HEK293 (cell line): ENCODE measurements around the gene CDH12.

ENCODE experiments used
- CTCF ChIA-PET: fragments of 350-600 bp; formaldehyde crosslinking; extraction: SDS; loops from one replicate; lab custom pipeline; 2021; ENCODE audit warnings: antibody characterized with exemption; lab: Yijun Ruan, JAX
- POLR2A ChIA-PET: fragments of 300-600 bp; formaldehyde crosslinking; extraction: SDS; loops from one replicate; lab custom pipeline; 2020; ENCODE audit warnings: antibody characterized with exemption, inconsistent platforms; lab: Yijun Ruan, JAX
- H3K27ac ChIP-seq: fragments of 200-500 bp; sonication (Bioruptor generic); 2 replicates; pipeline ENCODE4 v1.5.1; 2014; ENCODE audit warnings: low read depth, low read length, control low read depth, inconsistent platforms; ENCODE audit errors: extremely low read depth
- H3K36me3 ChIP-seq, 2 experiments: fragments of 200-500 bp in 1 of 2; sonication (Bioruptor generic) in 1 of 2; 1 replicate in 1 of 2; 2 replicates in 1 of 2; pipeline ENCODE4 v1.5.1; 2014 to 2017; ENCODE audit warnings: inconsistent platforms in 2 of 2, low read length in 2 of 2; ENCODE audit not compliant: control insufficient read depth in 2 of 2, insufficient read depth in 1 of 2
- H3K4me1 ChIP-seq: fragments of 200-500 bp; sonication (Bioruptor generic); 2 replicates; pipeline ENCODE4 v1.5.1; 2014; ENCODE audit warnings: mild to moderate bottlenecking, low read length, inconsistent platforms; ENCODE audit not compliant: control insufficient read depth, insufficient read depth
- H3K4me3 ChIP-seq: 2 replicates; pipeline ENCODE4 v1.5.1; 2011; ENCODE audit warnings: low read depth, mild to moderate bottlenecking, control low read depth, low read length, moderate library complexity
- H3K9me3 ChIP-seq: fragments of 200-500 bp; sonication (Bioruptor generic); 2 replicates; pipeline ENCODE4 v1.5.1; 2014; ENCODE audit warnings: low read depth, low read length, inconsistent platforms; ENCODE audit not compliant: control insufficient read depth, insufficient read depth
- BCL11A ChIP-seq: fragments of 450-650 bp; formaldehyde crosslinking; IDR thresholded peaks from 2 replicates; pipeline ENCODE4 v1.5.1; 2016; ENCODE audit warnings: low read depth, missing biosample characterization, missing genetic modification characterization
- BCL11B ChIP-seq: fragments of 450-650 bp; formaldehyde crosslinking; IDR thresholded peaks from 2 replicates; pipeline ENCODE4 v1.5.1; 2016; ENCODE audit warnings: low read depth, missing biosample characterization, missing genetic modification characterization
- BCL6B ChIP-seq: fragments of 450-650 bp; formaldehyde crosslinking; IDR thresholded peaks from 2 replicates; pipeline ENCODE4 v1.5.1; 2017; ENCODE audit warnings: missing biosample characterization, missing genetic modification characterization
- EGR2 ChIP-seq: fragments of 450-650 bp; formaldehyde crosslinking; IDR thresholded peaks from 2 replicates; pipeline ENCODE4 v1.5.1; 2016; ENCODE audit warnings: low read depth, missing biosample characterization, missing genetic modification characterization
- FEZF1 ChIP-seq: fragments of 450-650 bp; formaldehyde crosslinking; IDR thresholded peaks from 2 replicates; pipeline ENCODE4 v1.5.1; 2016; ENCODE audit warnings: missing biosample characterization, missing genetic modification characterization
- INSM2 ChIP-seq: fragments of 450-650 bp; formaldehyde crosslinking; IDR thresholded peaks from 2 replicates; pipeline ENCODE4 v1.5.1; 2016; ENCODE audit warnings: missing biosample characterization, missing genetic modification characterization
- KLF17 ChIP-seq: fragments of 450-650 bp; formaldehyde crosslinking; IDR thresholded peaks from 2 replicates; pipeline ENCODE4 v1.5.1; 2016; ENCODE audit warnings: missing biosample characterization, missing genetic modification characterization
- REPIN1 ChIP-seq: fragments of 450-650 bp; formaldehyde crosslinking; IDR thresholded peaks from 2 replicates; pipeline ENCODE4 v1.5.1; 2017; ENCODE audit warnings: missing biosample characterization, missing genetic modification characterization, low read depth
- ZBTB21 ChIP-seq: fragments of 450-650 bp; formaldehyde crosslinking; IDR thresholded peaks from 2 replicates; pipeline ENCODE4 v1.5.1; 2017; ENCODE audit warnings: missing biosample characterization, missing genetic modification characterization
- ZFP37 ChIP-seq: fragments of 450-650 bp; formaldehyde crosslinking; IDR thresholded peaks from 2 replicates; pipeline ENCODE4 v1.5.1; 2016; ENCODE audit warnings: missing biosample characterization, missing genetic modification characterization
- ZNF16 ChIP-seq: fragments of 450-650 bp; formaldehyde crosslinking; IDR thresholded peaks from 2 replicates; pipeline ENCODE4 v1.5.1; 2016; ENCODE audit warnings: low read depth, missing biosample characterization, missing genetic modification characterization
- ZNF274 ChIP-seq, 2 experiments: fragments of 200-500 bp in 1 of 2; fragments of 450-650 bp in 1 of 2; sonication (Bioruptor generic) in 1 of 2; formaldehyde crosslinking in 1 of 2; IDR thresholded peaks; 2 replicates each; pipeline versions ENCODE4 v1.5.1 to v1.6.1; 2014 to 2016; ENCODE audit warnings: borderline replicate concordance in 1 of 2, inconsistent platforms in 1 of 2, low read length in 1 of 2, missing biosample characterization in 1 of 2, missing genetic modification characterization in 1 of 2
- ZNF302 ChIP-seq: fragments of 450-650 bp; formaldehyde crosslinking; IDR thresholded peaks from 2 replicates; pipeline ENCODE4 v1.5.1; 2016; ENCODE audit warnings: missing biosample characterization, missing genetic modification characterization, low read depth
- ZNF560 ChIP-seq: fragments of 450-650 bp; formaldehyde crosslinking; IDR thresholded peaks from 2 replicates; pipeline ENCODE4 v1.5.1; 2017; ENCODE audit warnings: missing biosample characterization, missing genetic modification characterization, borderline replicate concordance
- ZNF571 ChIP-seq: fragments of 450-650 bp; formaldehyde crosslinking; IDR thresholded peaks from 2 replicates; pipeline ENCODE4 v1.5.0; 2017; ENCODE audit warnings: missing biosample characterization, missing genetic modification characterization
- ZNF585B ChIP-seq: fragments of 450-650 bp; formaldehyde crosslinking; IDR thresholded peaks from 2 replicates; pipeline ENCODE4 v1.5.1; 2016; ENCODE audit warnings: missing biosample characterization, missing genetic modification characterization
- ZNF677 ChIP-seq: fragments of 450-650 bp; IDR thresholded peaks from 2 replicates; pipeline ENCODE4 v1.5.0; 2018; ENCODE audit warnings: missing biosample characterization, mild to moderate bottlenecking, missing genetic modification characterization, moderate library complexity
- ZNF747 ChIP-seq: fragments of 450-650 bp; formaldehyde crosslinking; IDR thresholded peaks from 2 replicates; pipeline ENCODE4 v1.5.1; 2016; ENCODE audit warnings: missing biosample characterization, missing genetic modification characterization
- ZNF768 ChIP-seq: fragments of 450-650 bp; formaldehyde crosslinking; IDR thresholded peaks from 2 replicates; pipeline ENCODE4 v1.5.1; 2018; ENCODE audit warnings: missing biosample characterization, mild to moderate bottlenecking, missing genetic modification characterization
- ZNF843 ChIP-seq: fragments of 450-650 bp; formaldehyde crosslinking; IDR thresholded peaks from 2 replicates; pipeline ENCODE4 v1.5.1; 2016; ENCODE audit warnings: missing biosample characterization, missing genetic modification characterization
- ZSCAN4 ChIP-seq: fragments of 450-650 bp; formaldehyde crosslinking; IDR thresholded peaks from 2 replicates; pipeline ENCODE4 v1.5.1; 2017; ENCODE audit warnings: missing biosample characterization, missing genetic modification characterization
- TF ChIP-seq, protein P1 (sequence below): fragments of 450-650 bp; formaldehyde crosslinking; IDR thresholded peaks from 2 replicates; pipeline ENCODE4 v1.5.1; 2017; ENCODE audit warnings: missing biosample characterization, missing genetic modification characterization
- TF ChIP-seq, protein P2 (sequence below): fragments of 450-650 bp; formaldehyde crosslinking; IDR thresholded peaks from 2 replicates; pipeline ENCODE4 v1.5.1; 2016; ENCODE audit warnings: missing biosample characterization, missing genetic modification characterization, borderline replicate concordance
- TF ChIP-seq, protein P3 (sequence below): fragments of 450-650 bp; formaldehyde crosslinking; IDR thresholded peaks from 2 replicates; pipeline ENCODE4 v1.5.1; 2016; ENCODE audit warnings: missing biosample characterization, missing genetic modification characterization

CDH12 gene

DNA sequence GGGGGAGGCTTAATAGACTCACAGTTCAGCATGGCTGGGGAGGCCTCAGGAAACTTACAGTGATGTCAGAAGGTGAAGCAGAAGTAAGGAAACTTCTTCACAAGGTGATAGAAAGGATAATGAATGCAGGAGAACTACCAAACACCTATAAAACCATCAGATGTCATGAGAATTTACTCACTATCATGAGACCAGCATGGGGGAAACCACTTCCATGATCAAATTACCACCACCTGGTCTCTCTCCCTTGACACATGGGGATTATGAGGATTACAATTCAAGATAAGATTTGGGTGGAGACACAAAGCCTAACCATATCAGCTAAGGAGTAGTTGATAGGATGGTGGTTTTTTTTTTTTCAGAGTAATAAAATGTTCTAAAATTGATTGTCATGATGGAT, 201.8 kb downstream of the CDH12 start (continued):
- TF ChIP-seq, protein P1, sequence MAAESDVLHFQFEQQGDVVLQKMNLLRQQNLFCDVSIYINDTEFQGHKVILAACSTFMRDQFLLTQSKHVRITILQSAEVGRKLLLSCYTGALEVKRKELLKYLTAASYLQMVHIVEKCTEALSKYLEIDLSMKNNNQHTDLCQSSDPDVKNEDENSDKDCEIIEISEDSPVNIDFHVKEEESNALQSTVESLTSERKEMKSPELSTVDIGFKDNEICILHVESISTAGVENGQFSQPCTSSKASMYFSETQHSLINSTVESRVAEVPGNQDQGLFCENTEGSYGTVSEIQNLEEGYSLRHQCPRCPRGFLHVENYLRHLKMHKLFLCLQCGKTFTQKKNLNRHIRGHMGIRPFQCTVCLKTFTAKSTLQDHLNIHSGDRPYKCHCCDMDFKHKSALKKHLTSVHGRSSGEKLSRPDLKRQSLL (tag by site-specific recombination): no peak
- TF ChIP-seq, protein P2, sequence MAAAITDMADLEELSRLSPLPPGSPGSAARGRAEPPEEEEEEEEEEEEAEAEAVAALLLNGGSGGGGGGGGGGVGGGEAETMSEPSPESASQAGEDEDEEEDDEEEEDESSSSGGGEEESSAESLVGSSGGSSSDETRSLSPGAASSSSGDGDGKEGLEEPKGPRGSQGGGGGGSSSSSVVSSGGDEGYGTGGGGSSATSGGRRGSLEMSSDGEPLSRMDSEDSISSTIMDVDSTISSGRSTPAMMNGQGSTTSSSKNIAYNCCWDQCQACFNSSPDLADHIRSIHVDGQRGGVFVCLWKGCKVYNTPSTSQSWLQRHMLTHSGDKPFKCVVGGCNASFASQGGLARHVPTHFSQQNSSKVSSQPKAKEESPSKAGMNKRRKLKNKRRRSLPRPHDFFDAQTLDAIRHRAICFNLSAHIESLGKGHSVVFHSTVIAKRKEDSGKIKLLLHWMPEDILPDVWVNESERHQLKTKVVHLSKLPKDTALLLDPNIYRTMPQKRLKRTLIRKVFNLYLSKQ (tag by site-specific recombination): no peak
- TF ChIP-seq ZSCAN4 (tag by site-specific recombination) (no peak), ZBTB21 (no peak), BCL6B (tag by site-specific recombination) (no peak), ZNF768 (tag by site-specific recombination) (no peak), FEZF1 (tag by site-specific recombination) (no peak), ZFP37 (tag by site-specific recombination) (no peak), ZNF16 (tag by site-specific recombination) (no peak)

GRCh38 chr5:22650511-22650910, 202.6 kb downstream of the CDH12 start:
- no peak overlapping the region for H3K4me3 ChIP-seq
- H3K4me1 ChIP-seq: no peaks in the 10 kb centered on the region
- CTCF ChIA-PET: no interaction called here
- POLR2A ChIA-PET: no interaction called here
- no peaks in the 10 kb centered on the region for H3K9me3 ChIP-seq
- no peaks in the 10 kb centered on the region for H3K36me3 ChIP-seq
- TF ChIP-seq INSM2 (tag by site-specific recombination) (no peak), BCL11A (tag by site-specific recombination) (no peak)
- TF ChIP-seq, all 188 proteins: peak for 0
- no peak overlapping the region for H3K27ac ChIP-seq

DNA sequence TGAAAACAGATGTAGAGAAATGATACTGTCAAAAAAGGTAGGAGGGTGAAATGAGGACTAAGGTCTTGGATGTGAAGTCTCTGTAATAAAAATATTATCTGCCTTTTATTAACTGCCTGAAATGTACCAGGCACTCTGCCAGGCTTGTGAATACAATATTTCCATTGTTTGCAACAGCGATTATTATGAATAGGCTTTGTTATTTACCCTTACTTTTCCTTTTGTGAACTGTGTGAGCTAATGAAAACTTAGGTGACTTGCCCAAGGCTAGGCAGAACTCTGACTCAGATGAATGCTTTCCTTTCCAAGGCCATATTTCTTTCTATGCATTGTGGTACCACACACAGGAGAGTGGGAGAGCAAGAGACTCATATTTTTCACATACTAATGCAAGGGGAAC, 204.1 kb downstream of the CDH12 start:
- Histone ChIP-seq H3K4me3 (no peak overlapping the region), H3K4me1 (no peaks in the 10 kb centered on the region), H3K9me3 (no peaks in the 10 kb centered on the region), H3K36me3 (no peaks in the 10 kb centered on the region), H3K27ac (no peak overlapping the region)
- ChIA-PET CTCF (interaction anchor here (0.6 kb wide), 2 partner anchors 88 to 591 kb away, joined by 3 read pairs; no protein-coding TSS in a partner anchor), POLR2A (no interaction called here)
- TF ChIP-seq BCL11B (tag by site-specific recombination): no peak
- no peak for TF ChIP-seq KLF17 (tag by site-specific recombination)
- TF ChIP-seq EGR2 (tag by site-specific recombination): no peak
- no peak for TF ChIP-seq ZNF747 (tag by site-specific recombination)
- TF ChIP-seq ZNF768 (tag by site-specific recombination): no peak
- no peak for TF ChIP-seq ZNF274 (IDR thresholded peaks at IDR 0.05; ENCODE audit: low read length)
- TF ChIP-seq ZNF274 (tag by site-specific recombination; IDR thresholded peaks at IDR 0.05; ENCODE audit: borderline replicate concordance): no peak
- TF ChIP-seq ZNF571 (tag by site-specific recombination): no peak
- no peak for TF ChIP-seq ZNF677 (tag by site-specific recombination)
- TF ChIP-seq, protein P3, sequence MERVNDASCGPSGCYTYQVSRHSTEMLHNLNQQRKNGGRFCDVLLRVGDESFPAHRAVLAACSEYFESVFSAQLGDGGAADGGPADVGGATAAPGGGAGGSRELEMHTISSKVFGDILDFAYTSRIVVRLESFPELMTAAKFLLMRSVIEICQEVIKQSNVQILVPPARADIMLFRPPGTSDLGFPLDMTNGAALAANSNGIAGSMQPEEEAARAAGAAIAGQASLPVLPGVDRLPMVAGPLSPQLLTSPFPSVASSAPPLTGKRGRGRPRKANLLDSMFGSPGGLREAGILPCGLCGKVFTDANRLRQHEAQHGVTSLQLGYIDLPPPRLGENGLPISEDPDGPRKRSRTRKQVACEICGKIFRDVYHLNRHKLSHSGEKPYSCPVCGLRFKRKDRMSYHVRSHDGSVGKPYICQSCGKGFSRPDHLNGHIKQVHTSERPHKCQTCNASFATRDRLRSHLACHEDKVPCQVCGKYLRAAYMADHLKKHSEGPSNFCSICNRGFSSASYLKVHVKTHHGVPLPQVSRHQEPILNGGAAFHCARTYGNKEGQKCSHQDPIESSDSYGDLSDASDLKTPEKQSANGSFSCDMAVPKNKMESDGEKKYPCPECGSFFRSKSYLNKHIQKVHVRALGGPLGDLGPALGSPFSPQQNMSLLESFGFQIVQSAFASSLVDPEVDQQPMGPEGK: no peak
- no peak for TF ChIP-seq ZNF585B (tag by site-specific recombination)
- TF ChIP-seq ZNF302: no peak
- no peak for TF ChIP-seq ZNF843 (tag by site-specific recombination)
- TF ChIP-seq ZNF560 (tag by site-specific recombination): no peak
- no peak for TF ChIP-seq REPIN1 (tag by site-specific recombination)
